Measurements from ENCODE around the gene DEFB121.
"Not testable (repeated sequence)": the region's sequence is repeated elsewhere in the genome, so short reads cannot be mapped to it uniquely, and the experiment has no call there.

The DEFB121 gene

DNA sequence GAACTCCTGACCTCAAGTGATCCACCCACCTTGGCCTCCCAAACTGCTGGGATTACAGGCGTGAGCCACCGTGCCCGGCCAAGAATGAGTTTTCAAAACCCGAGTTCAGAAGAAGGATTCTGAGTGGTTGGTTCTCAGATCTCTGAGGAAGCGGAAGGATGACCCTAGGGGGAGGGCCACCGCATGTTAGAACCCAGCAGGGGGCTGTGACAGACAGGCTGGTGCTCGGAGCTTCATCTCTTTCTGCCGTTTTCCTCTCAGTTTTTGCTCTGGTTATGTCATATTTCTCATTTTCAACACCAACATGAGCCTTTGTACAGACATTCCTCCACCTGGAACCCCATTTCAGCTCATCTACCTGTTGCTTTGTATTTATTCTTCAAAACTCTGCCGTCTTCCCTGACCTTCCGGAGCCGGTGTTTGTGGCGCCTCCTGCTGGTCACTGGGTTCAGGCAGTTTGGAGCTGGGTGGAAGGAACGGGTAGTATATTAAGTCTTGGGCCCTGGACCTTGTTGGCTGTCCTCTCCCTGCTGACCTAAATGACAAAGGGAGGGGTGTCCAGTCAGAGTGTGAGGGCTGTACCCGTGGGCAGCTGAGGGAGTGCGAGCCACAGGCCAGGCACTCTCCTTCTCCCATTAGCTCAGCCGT, 34.1 kb upstream of the DEFB121 start, which contains the start of gene DEFB123:
TSS of gene DEFB123 (plus strand) at position 621 of the 648 bp plus-strand sequence. CDS start 67 bp downstream, outside the sequence.
- TF ChIP-seq, protein P1, sequence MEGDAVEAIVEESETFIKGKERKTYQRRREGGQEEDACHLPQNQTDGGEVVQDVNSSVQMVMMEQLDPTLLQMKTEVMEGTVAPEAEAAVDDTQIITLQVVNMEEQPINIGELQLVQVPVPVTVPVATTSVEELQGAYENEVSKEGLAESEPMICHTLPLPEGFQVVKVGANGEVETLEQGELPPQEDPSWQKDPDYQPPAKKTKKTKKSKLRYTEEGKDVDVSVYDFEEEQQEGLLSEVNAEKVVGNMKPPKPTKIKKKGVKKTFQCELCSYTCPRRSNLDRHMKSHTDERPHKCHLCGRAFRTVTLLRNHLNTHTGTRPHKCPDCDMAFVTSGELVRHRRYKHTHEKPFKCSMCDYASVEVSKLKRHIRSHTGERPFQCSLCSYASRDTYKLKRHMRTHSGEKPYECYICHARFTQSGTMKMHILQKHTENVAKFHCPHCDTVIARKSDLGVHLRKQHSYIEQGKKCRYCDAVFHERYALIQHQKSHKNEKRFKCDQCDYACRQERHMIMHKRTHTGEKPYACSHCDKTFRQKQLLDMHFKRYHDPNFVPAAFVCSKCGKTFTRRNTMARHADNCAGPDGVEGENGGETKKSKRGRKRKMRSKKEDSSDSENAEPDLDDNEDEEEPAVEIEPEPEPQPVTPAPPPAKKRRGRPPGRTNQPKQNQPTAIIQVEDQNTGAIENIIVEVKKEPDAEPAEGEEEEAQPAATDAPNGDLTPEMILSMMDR (IDR thresholded peaks at IDR 0.05): no peak
- no peaks in the 10 kb centered on the region for H3K36me3 ChIP-seq
- no peaks in the 10 kb centered on the region for H3K4me1 ChIP-seq (ENCODE audit: control insufficient read depth in 1 of 2, insufficient read depth in 1 of 2, low read depth in 1 of 2, low read length in 1 of 2)
- H3K9me3 ChIP-seq: no peaks in the 10 kb centered on the region
- H3K4me3 ChIP-seq (ENCODE audit: low read depth in 1 of 2, low read length in 1 of 2): no peak within 1 kb of the TSS
- H3K27ac ChIP-seq: no peak within 1 kb of the TSS
- peaks cover 17% of the 10 kb centered on the region for H3K27me3 ChIP-seq

DNA sequence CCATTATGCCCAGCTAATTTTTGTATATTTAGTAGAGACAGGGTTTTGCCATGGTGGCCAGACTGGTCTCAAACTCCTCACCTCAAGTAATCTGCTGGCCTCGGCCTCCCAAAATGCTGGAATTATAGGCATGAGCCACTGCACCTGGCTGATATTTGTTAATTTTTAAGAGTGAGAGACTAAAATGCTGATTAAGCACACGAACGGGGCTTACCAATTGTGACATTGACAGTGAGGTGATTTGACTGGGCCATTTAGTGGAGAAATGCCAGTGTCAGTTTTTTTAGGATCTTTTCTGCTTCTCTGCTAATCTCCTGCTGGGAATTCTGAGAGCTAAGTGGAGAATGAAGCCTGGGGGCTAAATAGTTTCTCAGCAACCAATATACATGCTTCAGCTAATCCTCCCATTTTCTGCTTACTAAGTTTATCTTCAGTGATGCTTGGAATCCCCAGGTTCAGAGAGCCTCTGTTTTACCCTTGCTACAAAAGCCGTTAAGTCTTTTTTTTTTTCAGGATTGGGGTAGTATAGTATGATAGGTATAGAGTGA, 24.6 kb upstream of the DEFB121 start:
- TF ChIP-seq, protein P1 (IDR thresholded peaks at IDR 0.05): no peak
- Histone ChIP-seq H3K4me1 (ENCODE audit: control insufficient read depth in 1 of 2, insufficient read depth in 1 of 2, low read depth in 1 of 2, low read length in 1 of 2) (no peaks in the 10 kb centered on the region), H3K9me3 (no peaks in the 10 kb centered on the region), H3K4me3 (ENCODE audit: low read depth in 1 of 2, low read length in 1 of 2) (no peak overlapping the region), H3K27me3 (peaks cover 23% of the 10 kb centered on the region), H3K27ac (no peak overlapping the region), H3K36me3 (no peaks in the 10 kb centered on the region)

DNA sequence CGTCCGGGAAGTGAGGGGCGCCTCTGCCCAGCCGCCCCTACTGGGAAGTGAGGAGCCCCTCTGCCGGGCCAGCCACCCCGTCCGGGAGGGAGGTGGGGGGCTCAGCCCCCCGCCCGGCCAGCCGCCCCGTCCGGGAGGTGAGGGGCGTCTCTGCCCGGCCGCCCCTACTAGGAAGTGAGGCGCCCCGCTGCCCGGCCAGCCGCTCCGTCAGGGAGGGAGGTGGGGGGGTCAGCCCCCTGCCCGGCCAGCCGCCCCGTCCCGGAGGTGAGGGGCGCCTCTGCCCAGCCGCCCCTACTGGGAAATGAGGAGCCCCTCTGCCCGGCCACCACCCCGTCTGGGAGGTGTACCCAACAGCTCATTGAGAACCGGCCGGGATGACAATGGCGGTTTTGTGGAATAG, 21.6 kb upstream of the DEFB121 start:
- H3K27ac ChIP-seq; H3K4me1 ChIP-seq (ENCODE audit: control insufficient read depth in 1 of 2, insufficient read depth in 1 of 2, low read depth in 1 of 2, low read length in 1 of 2); H3K9me3 ChIP-seq; H3K36me3 ChIP-seq; H3K4me3 ChIP-seq (ENCODE audit: low read depth in 1 of 2, low read length in 1 of 2): not testable (repeated sequence)
- H3K27me3 ChIP-seq: peaks cover 27% of the 10 kb centered on the region

DNA sequence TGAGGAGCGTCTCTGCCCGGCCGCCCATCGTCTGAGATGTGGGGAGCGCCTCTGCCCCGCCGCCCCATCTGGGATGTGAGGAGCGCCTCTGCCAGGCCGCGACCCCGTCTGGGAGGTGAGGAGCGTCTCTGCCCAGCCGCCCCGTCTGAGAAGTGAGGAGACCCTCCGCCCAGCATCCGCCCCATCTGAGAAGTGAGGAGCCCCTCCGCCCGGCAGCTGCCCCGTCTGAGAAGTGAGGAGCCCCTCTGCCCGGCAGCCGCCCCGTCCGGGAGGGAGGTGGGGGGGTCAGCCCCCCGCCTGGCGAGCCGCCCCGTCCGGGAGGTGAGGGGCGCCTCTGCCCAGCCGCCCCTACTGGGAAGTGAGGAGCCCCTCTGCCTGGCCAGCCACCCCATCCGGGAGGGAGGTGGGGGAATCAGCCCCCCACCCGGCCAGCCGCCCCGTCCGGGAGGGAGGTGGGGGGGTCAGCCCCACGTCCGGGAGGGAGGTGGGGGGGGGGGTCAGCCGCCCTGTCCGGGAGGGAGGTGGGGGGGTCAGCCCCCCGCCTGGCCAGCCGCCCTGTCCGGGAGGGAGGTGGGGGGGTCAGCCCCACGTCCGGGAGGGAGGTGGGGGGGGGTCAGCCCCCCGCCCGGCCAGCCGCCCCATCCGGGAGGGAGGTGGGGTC, 21.0 kb upstream of the DEFB121 start:
- H3K4me3 ChIP-seq (ENCODE audit: low read depth in 1 of 2, low read length in 1 of 2); H3K9me3 ChIP-seq; H3K36me3 ChIP-seq; H3K4me1 ChIP-seq (ENCODE audit: control insufficient read depth in 1 of 2, insufficient read depth in 1 of 2, low read depth in 1 of 2, low read length in 1 of 2); H3K27ac ChIP-seq: not testable (repeated sequence)
- peaks cover 30% of the 10 kb centered on the region for H3K27me3 ChIP-seq

DNA sequence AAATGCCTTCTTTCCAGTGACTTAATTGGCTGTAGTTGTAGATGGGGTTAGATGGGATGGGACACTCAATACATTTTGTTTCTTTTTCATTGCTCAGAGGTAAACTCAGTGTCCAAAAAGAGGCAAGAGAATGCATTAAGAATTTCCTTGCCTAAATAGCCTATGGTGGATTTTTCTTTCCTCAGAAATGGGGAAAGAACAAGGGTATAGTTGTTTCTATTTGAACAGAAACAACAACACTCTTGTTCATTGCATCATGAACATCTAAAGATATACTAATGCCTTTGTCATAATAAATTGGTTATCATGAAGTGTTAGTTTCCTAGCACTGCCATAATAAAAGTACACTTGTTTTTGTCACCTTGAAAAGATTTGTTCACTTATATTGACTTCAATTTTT, 19.8 kb upstream of the DEFB121 start:
- Histone ChIP-seq H3K27me3 (peaks cover 18% of the 10 kb centered on the region), H3K36me3 (no peaks in the 10 kb centered on the region), H3K4me1 (ENCODE audit: control insufficient read depth in 1 of 2, insufficient read depth in 1 of 2, low read depth in 1 of 2, low read length in 1 of 2) (no peaks in the 10 kb centered on the region), H3K27ac (no peak overlapping the region), H3K9me3 (no peaks in the 10 kb centered on the region), H3K4me3 (ENCODE audit: low read depth in 1 of 2, low read length in 1 of 2) (no peak overlapping the region)
- TF ChIP-seq, protein P1 (IDR thresholded peaks at IDR 0.05): no peak

DNA sequence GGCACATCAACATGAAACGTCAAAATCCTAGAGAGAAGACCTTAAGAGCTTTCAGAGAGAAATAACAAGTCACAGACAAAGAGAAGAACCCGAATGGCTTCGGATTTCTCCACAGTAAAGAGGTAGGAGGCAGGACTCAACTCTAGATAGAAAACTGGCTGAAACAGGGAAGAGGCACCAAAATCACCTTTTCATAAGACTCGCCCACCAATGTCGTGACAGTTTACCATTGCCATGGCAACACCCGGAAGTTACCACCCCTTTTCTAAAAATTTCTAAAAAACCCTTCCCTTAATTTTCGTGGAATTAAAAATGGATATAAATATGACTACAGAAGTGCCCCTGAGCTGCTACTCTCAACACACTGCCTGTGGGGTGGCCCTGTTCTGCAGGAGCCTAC, 12.3 kb upstream of the DEFB121 start:
- Histone ChIP-seq H3K4me1 (ENCODE audit: control insufficient read depth in 1 of 2, insufficient read depth in 1 of 2, low read depth in 1 of 2, low read length in 1 of 2) (no peaks in the 10 kb centered on the region), H3K36me3 (no peaks in the 10 kb centered on the region), H3K27me3 (peaks cover 12% of the 10 kb centered on the region), H3K4me3 (ENCODE audit: low read depth in 1 of 2, low read length in 1 of 2) (no peak overlapping the region), H3K9me3 (no peaks in the 10 kb centered on the region), H3K27ac (no peak overlapping the region)
- TF ChIP-seq, protein P1 (IDR thresholded peaks at IDR 0.05): no peak
